Endodermal cell (in vitro differentiated cells): ENCODE results near the gene RPLP1. TPM values are rescaled to one million over a fixed set of nuclear protein-coding genes. Genes with fewer than 3 reads are reported as not detected.
A peak's percentile ranks its signal among the peaks of the same experiment; 100 is the strongest.

Source experiments
- DNase-seq: peaks from one replicate; pipeline ENCODE4 v3.0.0-alpha.2; 2017
- H3K27ac ChIP-seq: 2 replicates; pipeline ENCODE4 v1.5.1; 2013; ENCODE audit warnings: mild to moderate bottlenecking, low read depth, low read length, moderate library complexity
- H3K27me3 ChIP-seq: 2 replicates; pipeline ENCODE4 v1.6.1; 2013; ENCODE audit warnings: mild to moderate bottlenecking, low read length, moderate library complexity; ENCODE audit not compliant: insufficient read depth, control insufficient read depth, poor library complexity, severe bottlenecking
- H3K36me3 ChIP-seq: 2 replicates; pipeline ENCODE4 v1.7.0; 2013; ENCODE audit warnings: mild to moderate bottlenecking, low read length, moderate library complexity; ENCODE audit not compliant: control insufficient read depth, insufficient read depth
- H3K4me1 ChIP-seq: one replicate; pipeline ENCODE4 v1.7.0; 2013; ENCODE audit warnings: low read length; ENCODE audit not compliant: control insufficient read depth, insufficient read depth
- H3K4me3 ChIP-seq: 2 replicates; pipeline ENCODE4 v1.5.1; 2013; ENCODE audit warnings: mild to moderate bottlenecking, low read length, moderate library complexity
- H3K9ac ChIP-seq: 2 replicates; pipeline ENCODE4 v1.6.1; 2013; ENCODE audit warnings: mild to moderate bottlenecking, low read length, moderate library complexity; ENCODE audit not compliant: poor library complexity, severe bottlenecking; ENCODE audit errors: extremely low read depth
- H3K9me3 ChIP-seq: 2 replicates; pipeline ENCODE4 v1.6.1; 2013; ENCODE audit warnings: mild to moderate bottlenecking, low read length, moderate library complexity; ENCODE audit not compliant: control insufficient read depth
- H3K27ac Mint-ChIP-seq: 2 replicates; pipeline ENCODE4 v1.8.0; 2020; ENCODE audit warnings: mixed read lengths
- H3K27me3 Mint-ChIP-seq: 2 replicates; pipeline ENCODE4 v1.8.0; 2021; ENCODE audit warnings: mild to moderate bottlenecking, mixed read lengths; ENCODE audit not compliant: insufficient read depth
- H3K36me3 Mint-ChIP-seq: 2 replicates; pipeline ENCODE4 v1.8.0; 2020; ENCODE audit warnings: low read depth, mixed read lengths
- H3K4me1 Mint-ChIP-seq: 2 replicates; pipeline ENCODE4 v1.8.0; 2020; ENCODE audit warnings: mixed read lengths
- H3K4me3 Mint-ChIP-seq: 2 replicates; pipeline ENCODE4 v1.8.0; 2020; ENCODE audit warnings: mild to moderate bottlenecking, moderate library complexity, mixed read lengths
- H3K9me3 Mint-ChIP-seq: 2 replicates; pipeline ENCODE4 v1.8.0; 2020; ENCODE audit warnings: mild to moderate bottlenecking, mixed read lengths
- CTCF ChIP-seq: fragments of 200-600 bp; sonication (generic); conservative IDR thresholded peaks from 2 replicates; pipeline ENCODE4 v1.5.0; 2021; ENCODE audit warnings: antibody characterized with exemption, mild to moderate bottlenecking
- WGBS, 2 experiments: methylation state at CpG; one replicate each; pipeline versions ENCODE4 v1.1.5 to v1.1.7; 2013; ENCODE audit warnings: missing lambda C conversion rate in 2 of 2, mixed read lengths in 1 of 2; ENCODE audit not compliant: insufficient coverage in 1 of 2, insufficient read length in 1 of 2; 5-methylcytosine and 5-hydroxymethylcytosine counted together
- total RNA-seq, 2 donors: library from RNA; stranded (reverse); fragmentation: NEBNext Ultra II Directional in 1 of 2; extraction: Animal tissue kit (Norgen Biotek cat#: 25700) in 1 of 2; gene quantifications; 2 replicates in 1 of 2; 3 replicates in 1 of 2; pipeline ENCODE4 v1.2.1, GENCODE V29; 2021

RPLP1 gene
- total RNA-seq, 2 donors from 2014 or later, result 1,560 to 1,563 TPM

- no peak overlapping the region for H3K27ac ChIP-seq
- H3K36me3 Mint-ChIP-seq, result no peaks in the 10 kb centered on the region
- H3K27ac Mint-ChIP-seq, result no peak overlapping the region
- H3K27me3 ChIP-seq, result peaks cover 5% of the 10 kb centered on the region
- H3K9ac ChIP-seq, result no peak overlapping the region
- H3K9me3 ChIP-seq, result peaks cover 7% of the 10 kb centered on the region
- peaks cover 3% of the 10 kb centered on the region for H3K4me1 Mint-ChIP-seq
- no peaks in the 10 kb centered on the region for H3K9me3 Mint-ChIP-seq
- 60 to 92% methylated on average over 1 of the region's 1 CpG for WGBS, 2 experiments
- no peaks in the 10 kb centered on the region for H3K4me1 ChIP-seq
- no peak for TF ChIP-seq CTCF
- no peaks in the 10 kb centered on the region for H3K36me3 ChIP-seq
- H3K4me3 ChIP-seq, result no peak overlapping the region
- H3K4me3 Mint-ChIP-seq, result no peak overlapping the region
- H3K27me3 Mint-ChIP-seq, result peaks cover 8% of the 10 kb centered on the region
- DNase-seq, result peak; percentile 20
Observed at GRCh38 chr15:69497076-69497475, 44.5 kb downstream of the RPLP1 start.

- H3K9ac ChIP-seq, result no peak overlapping the region
- no peak overlapping the region for H3K27ac ChIP-seq
- no peak for TF ChIP-seq CTCF
- no peak overlapping the region for H3K4me3 Mint-ChIP-seq
- H3K4me3 ChIP-seq, result no peak overlapping the region
- peaks cover 5% of the 10 kb centered on the region for H3K27me3 ChIP-seq
- peaks cover under 1% of the 10 kb centered on the region for H3K9me3 ChIP-seq
- H3K4me1 Mint-ChIP-seq, result peaks cover 3% of the 10 kb centered on the region
- H3K36me3 ChIP-seq, result no peaks in the 10 kb centered on the region
- no peaks in the 10 kb centered on the region for H3K36me3 Mint-ChIP-seq
- WGBS, 2 experiments, result 81 to 100% methylated on average over 1 of the region's 1 CpG
- peaks cover 8% of the 10 kb centered on the region for H3K27me3 Mint-ChIP-seq
- no peak overlapping the region for H3K27ac Mint-ChIP-seq
- H3K9me3 Mint-ChIP-seq, result no peaks in the 10 kb centered on the region
- H3K4me1 ChIP-seq, result no peaks in the 10 kb centered on the region
- peak; percentile 26 for DNase-seq
Observed at GRCh38 chr15:69497667-69498066, 45.0 kb downstream of the RPLP1 start.

- H3K4me1 Mint-ChIP-seq, result peaks cover 3% of the 10 kb centered on the region
- H3K27me3 Mint-ChIP-seq, result peaks cover 8% of the 10 kb centered on the region
- peak; percentile 32 for DNase-seq
- 76 to 84% methylated on average over 9 to 15 of the region's 15 CpGs for WGBS, 2 experiments
- H3K36me3 Mint-ChIP-seq, result no peaks in the 10 kb centered on the region
- H3K36me3 ChIP-seq, result no peaks in the 10 kb centered on the region
- H3K4me3 ChIP-seq, result no peak overlapping the region
- no peak for TF ChIP-seq CTCF
- no peak overlapping the region for H3K9ac ChIP-seq
- no peak overlapping the region for H3K27ac Mint-ChIP-seq
- H3K9me3 ChIP-seq, result no peaks in the 10 kb centered on the region
- H3K9me3 Mint-ChIP-seq, result no peaks in the 10 kb centered on the region
- peaks cover 5% of the 10 kb centered on the region for H3K27me3 ChIP-seq
- H3K4me1 ChIP-seq, result no peaks in the 10 kb centered on the region
- H3K27ac ChIP-seq, result no peak overlapping the region
- H3K4me3 Mint-ChIP-seq, result no peak overlapping the region
Observed at GRCh38 chr15:69498282-69498681, 45.7 kb downstream of the RPLP1 start.
